ENCODE measurements around the gene NRG3. TPM values are rescaled to one million over a fixed set of nuclear protein-coding genes. Genes with fewer than 3 reads are reported as not detected.

The NRG3 gene
- total and polyA plus RNA-seq, 11 donors, result 0.11 to 0.41 (median 0.27) TPM; not detected in 7

GRCh38 chr10:82072124-82072523, 197.1 kb downstream of the NRG3 start:
- DNase-seq (no peak), ATAC-seq (no peak)
- Histone ChIP-seq H3K27ac (no peak overlapping the region), H3K4me1 (no peaks in the 10 kb centered on the region), H3K4me3 (no peak overlapping the region), H3K36me3 (no peaks in the 10 kb centered on the region), H3K27me3 (no peaks in the 10 kb centered on the region), H3K9me3 (no peaks in the 10 kb centered on the region)
- TF ChIP-seq, protein P1, sequence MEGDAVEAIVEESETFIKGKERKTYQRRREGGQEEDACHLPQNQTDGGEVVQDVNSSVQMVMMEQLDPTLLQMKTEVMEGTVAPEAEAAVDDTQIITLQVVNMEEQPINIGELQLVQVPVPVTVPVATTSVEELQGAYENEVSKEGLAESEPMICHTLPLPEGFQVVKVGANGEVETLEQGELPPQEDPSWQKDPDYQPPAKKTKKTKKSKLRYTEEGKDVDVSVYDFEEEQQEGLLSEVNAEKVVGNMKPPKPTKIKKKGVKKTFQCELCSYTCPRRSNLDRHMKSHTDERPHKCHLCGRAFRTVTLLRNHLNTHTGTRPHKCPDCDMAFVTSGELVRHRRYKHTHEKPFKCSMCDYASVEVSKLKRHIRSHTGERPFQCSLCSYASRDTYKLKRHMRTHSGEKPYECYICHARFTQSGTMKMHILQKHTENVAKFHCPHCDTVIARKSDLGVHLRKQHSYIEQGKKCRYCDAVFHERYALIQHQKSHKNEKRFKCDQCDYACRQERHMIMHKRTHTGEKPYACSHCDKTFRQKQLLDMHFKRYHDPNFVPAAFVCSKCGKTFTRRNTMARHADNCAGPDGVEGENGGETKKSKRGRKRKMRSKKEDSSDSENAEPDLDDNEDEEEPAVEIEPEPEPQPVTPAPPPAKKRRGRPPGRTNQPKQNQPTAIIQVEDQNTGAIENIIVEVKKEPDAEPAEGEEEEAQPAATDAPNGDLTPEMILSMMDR (IDR thresholded peaks at IDR 0.05), result no peak
- TF ChIP-seq POLR2A (IDR thresholded peaks at IDR 0.05), result no peak
- intact Hi-C loops (cut with DNase I), result no loop called here
- WGBS, 4 donors, result 75 to 91% (median 88%) methylated on average over 4 of the region's 4 CpGs

GRCh38 chr10:82075605-82076004, 200.6 kb downstream of the NRG3 start:
- no peak for DNase-seq
- 51 to 58% (median 55%) methylated on average over 3 of the region's 3 CpGs for WGBS, 4 donors
- intact Hi-C loops (cut with DNase I), result no loop called here
- no peaks in the 10 kb centered on the region for H3K27me3 ChIP-seq
- no peak overlapping the region for H3K27ac ChIP-seq
- H3K36me3 ChIP-seq, result no peaks in the 10 kb centered on the region
- no peak overlapping the region for H3K4me3 ChIP-seq
- no peaks in the 10 kb centered on the region for H3K9me3 ChIP-seq
- no peak for ATAC-seq
- no peaks in the 10 kb centered on the region for H3K4me1 ChIP-seq
- no peak for TF ChIP-seq POLR2A (IDR thresholded peaks at IDR 0.05)
- TF ChIP-seq, protein P1 (IDR thresholded peaks at IDR 0.05), result no peak

GRCh38 chr10:82084496-82084895, 209.5 kb downstream of the NRG3 start:
- DNase-seq (no peak), ATAC-seq (no peak)
- TF ChIP-seq, protein P1 (IDR thresholded peaks at IDR 0.05), result no peak
- TF ChIP-seq POLR2A (IDR thresholded peaks at IDR 0.05), result no peak
- H3K27me3 ChIP-seq, result no peaks in the 10 kb centered on the region
- no peaks in the 10 kb centered on the region for H3K36me3 ChIP-seq
- no peaks in the 10 kb centered on the region for H3K9me3 ChIP-seq
- WGBS, 4 donors, result 77 to 82% (median 80%) methylated on average over 2 of the region's 2 CpGs
- H3K27ac ChIP-seq, result no peak overlapping the region
- H3K4me1 ChIP-seq, result no peaks in the 10 kb centered on the region
- intact Hi-C loops (cut with DNase I), result no loop called here
- no peak overlapping the region for H3K4me3 ChIP-seq

- ATAC-seq (no peak), DNase-seq (no peak)
- Histone ChIP-seq H3K27me3 (no peaks in the 10 kb centered on the region), H3K4me3 (no peak overlapping the region), H3K36me3 (no peaks in the 10 kb centered on the region), H3K9me3 (no peaks in the 10 kb centered on the region), H3K4me1 (no peaks in the 10 kb centered on the region), H3K27ac (no peak overlapping the region)
- TF ChIP-seq POLR2A (IDR thresholded peaks at IDR 0.05), result no peak
- TF ChIP-seq, protein P1 (IDR thresholded peaks at IDR 0.05), result no peak
- WGBS, 4 donors, result 58 to 72% (median 68%) methylated on average over 7 of the region's 7 CpGs
- intact Hi-C loops (cut with DNase I), result no loop called here
Measured at GRCh38 chr10:82084904-82085303, 209.9 kb downstream of the NRG3 start.
